HG03060 (cell line): ENCODE data around the gene NEGR1.
"Not testable (repeated sequence)": the region's sequence is repeated elsewhere in the genome, so short reads cannot be mapped to it uniquely, and the experiment has no call there.

ENCODE experiments used
- ATAC-seq: cut with Tn5 transposase; IDR thresholded peaks from one replicate; pipeline ENCODE4 v1.9.1; 2021; ENCODE audit warnings: low read depth, moderate number of reproducible peaks; ENCODE audit not compliant: unreplicated experiment

NEGR1 gene

GRCh38 chr1:72235931-72236330 lies 46.4 kb downstream of the NEGR1 start:
- not testable (repeated sequence) for ATAC-seq

GRCh38 chr1:72235062-72235461 lies 47.3 kb downstream of the NEGR1 start:
- no peak for ATAC-seq

GRCh38 chr1:72230746-72231145 lies 51.6 kb downstream of the NEGR1 start:
- no peak for ATAC-seq

- no peak for ATAC-seq
Observed at GRCh38 chr1:72229893-72230292, 52.4 kb downstream of the NEGR1 start.

- no peak for ATAC-seq
Observed at GRCh38 chr1:72227667-72228066, 54.7 kb downstream of the NEGR1 start.

GRCh38 chr1:72224506-72224905 lies 57.8 kb downstream of the NEGR1 start:
- ATAC-seq = no peak

- ATAC-seq = no peak
Observed at GRCh38 chr1:72221811-72222210, 60.5 kb downstream of the NEGR1 start.

- ATAC-seq = no peak
Observed at GRCh38 chr1:72218141-72218739, 64.1 kb downstream of the NEGR1 start.

GRCh38 chr1:72207059-72207458 lies 75.3 kb downstream of the NEGR1 start:
- no peak for ATAC-seq

- ATAC-seq = no peak
Observed at GRCh38 chr1:72202761-72203160, 79.6 kb downstream of the NEGR1 start.

GRCh38 chr1:72197786-72198185 lies 84.6 kb downstream of the NEGR1 start:
- no peak for ATAC-seq

GRCh38 chr1:72186733-72187307 lies 95.5 kb downstream of the NEGR1 start:
- ATAC-seq = no peak

GRCh38 chr1:72184099-72184701 lies 98.1 kb downstream of the NEGR1 start:
- ATAC-seq = no peak

- ATAC-seq = no peak
Observed at GRCh38 chr1:72182859-72183258, 99.5 kb downstream of the NEGR1 start.

- no peak for ATAC-seq
Observed at GRCh38 chr1:72178266-72178665, 104.1 kb downstream of the NEGR1 start.

GRCh38 chr1:72177711-72178110 lies 104.6 kb downstream of the NEGR1 start:
- no peak for ATAC-seq

- ATAC-seq = no peak
Observed at GRCh38 chr1:72170246-72170645, 112.1 kb downstream of the NEGR1 start.

- ATAC-seq = no peak
Observed at GRCh38 chr1:72166426-72166825, 115.9 kb downstream of the NEGR1 start.

GRCh38 chr1:72150508-72150907 lies 131.8 kb downstream of the NEGR1 start:
- ATAC-seq = no peak

- ATAC-seq = no peak
Observed at GRCh38 chr1:72141875-72142274, 140.5 kb downstream of the NEGR1 start.

GRCh38 chr1:72140222-72140621 lies 142.1 kb downstream of the NEGR1 start:
- ATAC-seq = no peak

- no peak for ATAC-seq
Observed at GRCh38 chr1:72137656-72138055, 144.7 kb downstream of the NEGR1 start.
